Activated T-cell treated with anti-CD3 and anti-CD28 coated beads, Interleukin-2, amount 50 U/mL, for 48 hours (primary cell): ENCODE measurements around the gene DUSP7.

Experiments
- DNase-seq, 2 experiments: peaks; one replicate each; pipeline ENCODE4 v3.0.0-alpha.2; 2020

The DUSP7 gene

DNA sequence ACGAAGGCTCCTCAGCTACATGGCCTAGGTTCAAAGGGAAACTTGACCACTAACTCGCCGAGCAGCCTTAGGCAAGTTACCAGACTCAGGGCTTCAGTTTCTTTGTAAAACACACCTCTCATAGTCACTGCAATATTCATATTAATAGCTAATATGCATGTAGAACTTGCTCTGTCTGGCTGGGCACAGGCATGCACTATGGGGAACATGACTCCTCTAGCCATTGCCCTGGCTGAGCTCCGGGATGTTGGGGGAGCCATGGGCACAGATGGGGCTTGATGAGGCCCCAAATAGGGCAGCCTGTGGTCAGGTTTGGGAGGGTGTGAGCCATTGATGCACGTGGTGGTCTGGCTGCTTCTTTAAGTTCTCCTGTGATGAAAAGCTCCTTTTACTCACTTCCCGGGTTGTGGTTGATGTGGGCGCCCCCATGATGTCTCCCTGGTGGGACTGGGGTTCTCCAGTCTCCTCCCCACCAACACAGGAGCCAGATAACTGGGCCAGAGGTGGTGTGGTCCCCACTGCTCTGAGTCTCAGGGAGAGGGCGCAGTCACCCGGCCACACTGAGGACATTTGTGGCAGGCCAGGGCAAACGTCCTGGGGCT lies 29.4 kb upstream of the DUSP7 start:
- DNase-seq = peak; percentile 57 to 58

DNA sequence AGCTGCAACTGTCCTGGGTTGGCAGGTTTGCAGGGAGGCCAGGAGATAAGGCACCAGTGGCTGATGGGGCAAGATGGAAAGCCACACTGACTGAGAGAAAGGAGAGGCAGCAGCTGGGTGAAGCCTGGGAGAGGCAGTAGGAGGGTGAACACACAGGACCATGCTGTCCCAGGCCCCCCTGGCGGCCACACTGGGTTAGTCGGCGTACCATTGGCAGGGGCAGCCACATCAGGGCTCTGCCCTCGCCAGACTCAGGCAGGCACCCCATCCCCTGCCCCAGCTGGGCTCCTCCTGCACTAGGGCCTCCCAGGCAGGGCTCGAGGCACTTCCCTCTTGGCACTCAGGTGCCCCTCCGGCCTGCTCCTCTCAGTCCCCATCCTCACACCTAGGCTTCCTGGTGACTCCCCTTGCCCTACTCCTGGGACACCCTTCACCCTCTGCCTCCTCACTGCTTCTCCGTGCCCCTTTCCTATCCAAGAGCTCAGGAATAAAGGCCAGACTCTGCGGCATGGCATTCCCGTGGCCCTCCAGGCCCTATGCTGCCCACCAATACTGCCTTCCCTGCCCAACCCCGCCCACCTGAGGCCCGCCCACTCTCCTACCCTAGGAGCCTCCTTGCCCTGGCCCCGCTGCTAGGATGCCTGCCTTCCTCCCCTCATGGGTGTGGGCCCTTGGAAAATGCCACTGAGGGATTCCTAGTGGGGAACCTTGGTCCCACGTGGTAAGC lies 28.7 kb upstream of the DUSP7 start:
- no peak for DNase-seq

DNA sequence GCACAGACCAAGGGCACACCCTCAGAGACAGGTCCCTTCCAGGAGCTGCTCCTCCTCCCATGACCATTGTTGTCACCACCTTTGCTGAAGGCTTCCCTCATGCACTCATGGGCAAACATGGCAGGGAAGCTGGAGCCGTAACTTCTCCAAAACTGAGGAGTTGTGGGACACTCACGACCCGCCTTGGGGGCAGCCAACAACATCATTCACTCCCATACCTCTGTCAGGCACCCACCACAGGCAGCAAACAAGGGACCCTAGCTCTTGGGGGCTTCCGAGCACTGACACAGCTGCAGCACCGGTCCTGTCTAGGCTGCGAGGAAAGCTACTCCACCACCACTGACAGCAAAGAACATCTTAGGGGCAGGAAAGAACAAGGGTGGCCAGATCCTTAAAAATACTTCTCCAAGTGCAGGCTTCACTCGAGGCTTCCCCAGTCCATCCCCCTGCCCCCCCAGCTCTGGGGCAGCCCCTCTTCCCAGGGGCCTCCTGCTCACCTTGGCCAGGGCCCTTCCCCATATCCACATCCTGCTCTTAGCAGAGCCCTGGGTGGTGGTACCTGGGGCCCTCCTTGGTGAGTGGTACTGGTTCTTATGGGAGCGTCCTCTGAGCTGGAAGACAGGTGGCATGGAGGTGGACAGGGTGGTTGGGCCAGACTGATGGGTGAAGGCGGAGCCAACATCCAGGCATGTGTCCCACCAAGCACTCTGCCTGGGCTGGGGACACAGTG lies 28.0 kb upstream of the DUSP7 start:
- DNase-seq = no peak

DNA sequence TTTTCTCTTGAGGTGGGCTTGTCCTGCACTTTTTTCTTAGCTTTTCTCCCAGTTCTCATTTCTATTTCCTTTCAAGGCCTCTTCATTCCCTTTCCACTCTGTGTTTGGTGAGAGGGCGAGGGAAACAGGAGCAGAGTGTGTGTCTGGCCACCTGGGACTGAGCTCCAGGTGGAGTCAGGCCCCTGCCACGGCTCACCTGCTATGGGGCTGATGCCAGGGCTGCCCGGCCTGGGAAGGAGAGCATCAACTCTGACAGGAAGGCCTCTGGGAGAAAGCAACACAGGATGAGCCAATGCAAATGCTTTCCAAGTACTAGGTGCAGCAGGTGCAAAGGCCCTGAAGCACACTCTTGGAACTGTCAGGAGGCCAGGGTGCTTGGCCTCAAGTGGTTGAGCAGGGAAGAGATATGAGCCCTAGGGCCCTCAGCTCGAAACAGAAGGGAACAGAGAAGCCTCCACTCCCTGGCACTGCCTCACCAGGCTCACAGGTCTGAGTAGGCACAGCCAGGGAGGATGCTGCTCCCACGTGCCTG lies 27.3 kb upstream of the DUSP7 start:
- no peak for DNase-seq

DNA sequence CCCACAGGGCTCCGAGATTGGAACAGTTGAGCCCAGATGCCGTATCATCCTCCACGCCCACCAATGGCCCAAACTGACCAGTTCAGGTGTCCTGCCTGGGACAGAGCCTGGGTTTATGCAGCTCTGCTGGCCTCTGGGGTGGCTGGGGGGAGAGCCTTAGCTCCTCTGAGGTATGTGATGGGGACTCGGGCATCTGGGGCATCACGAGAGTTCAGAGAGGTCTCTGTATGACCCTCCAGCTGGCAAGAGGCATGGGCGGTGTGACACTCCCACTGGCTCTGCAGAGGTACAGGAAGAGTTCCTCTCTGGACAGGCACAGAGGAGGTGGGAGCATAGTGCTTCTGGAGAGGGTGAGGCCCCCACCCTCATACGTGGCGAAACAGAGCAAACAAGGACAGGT lies 26.6 kb upstream of the DUSP7 start:
- DNase-seq = no peak

DNA sequence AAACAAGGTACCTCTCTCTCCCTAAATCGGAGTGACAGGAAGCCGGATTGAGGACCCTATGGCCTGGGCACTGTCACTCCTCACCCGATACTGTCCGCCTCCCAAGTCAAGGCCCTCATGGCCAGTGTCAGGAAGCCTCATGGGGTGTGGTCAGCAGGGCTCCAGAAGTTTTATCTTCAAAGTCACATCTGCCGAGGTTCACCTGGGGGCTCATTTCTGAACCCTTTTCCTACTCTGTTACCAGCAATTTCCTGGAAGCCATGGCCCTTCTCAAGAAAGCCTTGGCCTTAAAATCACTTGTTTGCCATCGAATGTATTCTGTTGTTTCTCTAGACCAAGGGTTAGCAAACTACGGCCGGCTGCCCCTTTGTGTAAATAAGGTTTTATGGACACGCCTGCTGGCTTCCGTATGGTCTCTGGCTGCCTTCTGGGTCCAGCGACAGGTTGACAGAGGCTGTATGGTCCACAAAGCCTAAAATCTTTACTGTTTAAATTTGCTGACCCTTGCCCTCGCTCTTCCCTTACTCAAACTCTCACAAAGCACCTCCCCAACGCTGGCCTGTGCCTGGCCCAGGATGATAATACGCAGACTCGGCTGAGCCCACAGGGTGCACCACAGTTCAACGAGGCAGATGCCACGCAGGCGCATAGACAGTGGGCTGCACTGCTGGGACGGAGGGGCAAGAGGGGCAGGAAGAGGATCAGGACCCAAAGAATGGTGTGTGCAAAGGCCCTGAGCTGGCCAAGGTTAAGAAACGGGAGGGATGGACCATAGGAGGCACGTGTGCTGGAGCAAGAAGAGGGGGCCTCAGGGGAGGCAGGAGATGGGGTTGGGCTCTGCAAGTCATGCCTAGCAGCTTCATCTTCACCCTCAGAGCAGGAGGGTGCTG lies 24.7 kb upstream of the DUSP7 start:
- no peak for DNase-seq

DNA sequence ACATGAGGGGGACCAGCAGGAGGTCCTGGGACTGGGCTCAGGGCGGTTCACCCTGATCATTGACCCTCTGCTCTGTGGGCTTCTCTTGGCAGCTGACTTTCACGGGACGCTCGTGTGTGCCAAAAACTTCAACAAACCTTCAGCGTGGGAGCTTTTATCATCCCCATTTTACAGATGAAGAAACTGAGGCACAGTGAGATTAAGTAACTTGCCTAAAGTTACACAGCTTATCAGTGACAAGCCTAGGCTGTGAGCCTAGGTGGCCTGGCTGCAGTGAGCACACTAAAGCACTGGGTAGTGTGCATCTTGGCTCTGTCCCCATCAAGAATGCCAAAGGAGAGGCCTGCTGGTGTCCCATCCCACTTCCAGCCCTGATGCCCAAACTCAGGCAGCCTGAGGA lies 23.6 kb upstream of the DUSP7 start:
- no peak for DNase-seq

DNA sequence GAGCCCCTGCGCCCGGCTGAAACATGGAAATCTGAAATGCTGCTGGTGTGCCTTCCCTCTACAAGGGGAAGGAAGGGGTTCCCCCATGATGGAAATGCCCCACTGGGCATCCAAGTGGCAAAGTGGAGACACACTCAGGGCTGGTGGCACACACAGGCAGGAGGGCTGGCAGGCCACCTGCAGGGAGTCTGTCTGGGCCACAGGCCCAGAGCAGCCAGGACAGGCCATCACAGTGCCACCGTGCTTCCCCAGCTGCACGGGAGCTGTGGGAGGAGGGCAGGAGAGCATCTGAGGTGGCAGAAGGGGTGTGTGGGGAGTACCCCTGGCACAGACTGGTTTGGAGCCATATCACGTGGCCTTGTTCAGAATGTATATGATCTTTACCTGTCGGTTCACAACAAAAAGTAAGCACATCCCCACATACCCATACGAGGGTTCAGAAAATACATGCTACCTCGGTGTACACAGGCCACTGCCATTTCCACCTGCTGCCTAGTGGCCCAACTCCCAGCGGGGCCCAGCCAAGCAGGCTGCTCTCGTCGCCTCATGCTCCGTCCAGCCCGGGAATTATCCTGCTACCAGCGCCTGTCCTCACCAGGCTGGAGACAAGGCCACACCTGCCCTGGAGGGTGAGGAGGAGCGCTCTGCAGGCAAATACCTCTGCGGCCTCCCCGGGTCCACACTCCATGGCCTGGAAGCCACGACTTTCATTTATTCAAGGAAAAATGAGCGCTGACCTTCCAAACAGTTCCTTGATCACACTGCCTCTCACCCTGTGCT lies 22.6 kb upstream of the DUSP7 start:
- DNase-seq = no peak

DNA sequence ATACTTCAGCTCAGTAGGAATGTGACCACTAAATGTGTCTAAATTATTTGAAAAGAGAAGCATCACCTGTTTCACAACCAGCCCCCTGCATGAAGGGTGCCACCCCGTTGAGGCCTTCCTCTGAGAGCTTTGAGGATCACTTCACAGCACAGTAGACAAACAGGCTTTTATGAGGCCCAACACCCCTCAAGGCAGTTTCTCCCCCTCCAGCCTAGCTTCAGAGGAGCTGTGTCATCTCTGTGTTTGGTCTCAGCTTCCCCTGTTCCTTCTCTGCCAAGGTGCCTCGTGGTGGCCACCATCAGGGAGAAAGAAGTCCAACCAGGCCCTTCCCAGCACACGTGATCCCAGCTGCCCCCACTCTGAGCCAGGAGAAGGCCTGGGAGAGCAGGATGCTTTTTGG lies 21.6 kb upstream of the DUSP7 start:
- no peak for DNase-seq

DNA sequence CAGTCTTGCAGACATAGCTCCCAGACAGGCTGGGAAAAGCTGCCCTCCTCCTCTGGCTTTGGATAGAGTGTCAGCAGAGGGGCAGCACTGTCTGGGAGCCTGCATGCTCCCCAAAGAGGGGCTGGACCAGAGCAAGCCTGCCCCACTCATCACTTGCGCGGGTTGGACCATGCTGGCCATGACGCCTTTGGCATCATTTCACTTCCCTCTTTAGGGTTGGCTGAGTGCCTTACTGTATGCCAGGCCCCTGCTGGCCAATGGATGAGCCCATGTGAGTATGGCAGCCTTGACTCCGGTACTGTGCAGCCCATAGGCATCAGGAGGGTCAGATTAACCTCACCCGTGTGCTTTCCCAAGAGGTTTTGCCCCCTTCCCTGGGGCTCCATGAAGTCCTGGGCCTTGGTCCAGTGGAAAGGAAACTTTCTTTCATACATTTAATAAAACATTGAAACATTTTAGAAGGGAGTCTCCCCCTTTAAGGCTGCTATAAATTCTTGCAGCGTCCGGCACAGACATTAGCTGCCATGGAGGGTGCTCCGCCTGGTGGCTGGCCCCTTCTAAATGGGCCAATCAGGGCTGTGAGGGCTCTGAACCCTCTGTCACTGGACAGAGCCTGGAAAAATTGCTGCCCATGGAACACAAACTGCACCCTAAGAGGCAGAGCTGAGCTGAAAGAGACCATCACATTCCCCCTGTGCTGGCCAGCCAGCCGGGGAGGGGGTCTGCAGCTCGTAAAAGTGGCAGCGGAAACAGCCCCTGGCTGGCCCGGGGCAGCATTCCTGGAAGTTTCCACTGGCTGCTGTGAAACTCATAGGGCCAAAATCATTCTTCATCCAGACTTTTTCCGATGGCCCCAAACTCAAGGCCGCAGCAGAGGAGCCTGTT lies 20.8 kb upstream of the DUSP7 start:
- no peak for DNase-seq

DNA sequence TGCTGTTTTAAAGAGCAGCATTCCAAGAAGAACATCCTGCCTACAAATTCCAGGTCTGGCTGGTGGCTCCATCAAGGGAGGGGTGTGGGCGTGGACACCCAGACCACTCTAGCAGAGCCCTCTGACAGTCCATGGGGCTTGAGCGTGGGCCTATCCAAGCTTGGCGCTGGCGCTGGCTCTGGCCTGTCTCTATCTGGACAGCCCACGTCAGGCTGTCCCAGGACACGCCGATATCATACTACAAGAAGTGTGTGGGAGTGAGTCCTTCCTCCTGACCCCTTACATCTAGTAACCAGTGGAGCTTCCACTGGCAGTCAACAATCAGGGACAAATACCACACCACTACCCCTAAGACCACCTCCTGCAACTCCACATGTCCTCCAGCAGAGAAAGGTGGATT lies 17.1 kb upstream of the DUSP7 start:
- DNase-seq = no peak

DNA sequence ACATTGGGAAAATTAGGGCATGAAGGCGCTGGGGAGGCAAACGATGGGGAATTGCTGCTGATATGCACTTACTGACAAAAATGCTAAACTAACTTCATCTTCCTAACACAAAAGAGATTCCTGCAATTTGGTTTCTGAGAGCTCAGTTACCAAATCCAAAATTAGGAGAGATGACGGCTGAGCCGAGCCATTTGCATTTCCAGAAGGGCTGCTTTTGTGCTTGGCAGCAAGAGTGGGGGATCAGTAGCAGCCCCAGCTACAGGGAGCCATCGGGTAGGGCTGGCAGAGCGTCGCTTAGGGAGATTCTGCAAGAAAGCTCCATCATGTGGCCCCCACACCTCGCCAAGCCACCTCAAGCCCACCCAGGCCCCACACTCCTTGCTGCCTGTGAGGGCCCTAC lies 16.1 kb upstream of the DUSP7 start:
- no peak for DNase-seq

DNA sequence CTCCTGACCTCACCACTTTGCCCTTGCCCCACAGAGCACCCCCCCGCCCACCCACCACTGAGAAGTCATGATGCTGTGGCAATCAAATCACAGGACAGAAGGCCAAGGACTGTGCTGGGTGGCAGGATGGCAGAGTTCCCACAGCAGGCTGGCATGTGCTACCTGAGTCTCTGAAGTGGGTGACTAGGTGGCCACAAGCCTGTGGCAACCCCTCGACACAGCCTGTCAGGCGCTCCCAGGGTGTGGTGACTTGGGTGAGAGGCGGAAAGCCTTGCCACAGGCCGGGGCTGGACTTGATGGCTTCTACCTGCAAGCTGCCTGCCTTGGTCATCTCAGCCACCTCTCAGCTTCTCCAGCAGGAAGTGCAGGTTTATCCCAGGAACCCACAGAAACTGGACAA lies 15.6 kb upstream of the DUSP7 start:
- DNase-seq = no peak

DNA sequence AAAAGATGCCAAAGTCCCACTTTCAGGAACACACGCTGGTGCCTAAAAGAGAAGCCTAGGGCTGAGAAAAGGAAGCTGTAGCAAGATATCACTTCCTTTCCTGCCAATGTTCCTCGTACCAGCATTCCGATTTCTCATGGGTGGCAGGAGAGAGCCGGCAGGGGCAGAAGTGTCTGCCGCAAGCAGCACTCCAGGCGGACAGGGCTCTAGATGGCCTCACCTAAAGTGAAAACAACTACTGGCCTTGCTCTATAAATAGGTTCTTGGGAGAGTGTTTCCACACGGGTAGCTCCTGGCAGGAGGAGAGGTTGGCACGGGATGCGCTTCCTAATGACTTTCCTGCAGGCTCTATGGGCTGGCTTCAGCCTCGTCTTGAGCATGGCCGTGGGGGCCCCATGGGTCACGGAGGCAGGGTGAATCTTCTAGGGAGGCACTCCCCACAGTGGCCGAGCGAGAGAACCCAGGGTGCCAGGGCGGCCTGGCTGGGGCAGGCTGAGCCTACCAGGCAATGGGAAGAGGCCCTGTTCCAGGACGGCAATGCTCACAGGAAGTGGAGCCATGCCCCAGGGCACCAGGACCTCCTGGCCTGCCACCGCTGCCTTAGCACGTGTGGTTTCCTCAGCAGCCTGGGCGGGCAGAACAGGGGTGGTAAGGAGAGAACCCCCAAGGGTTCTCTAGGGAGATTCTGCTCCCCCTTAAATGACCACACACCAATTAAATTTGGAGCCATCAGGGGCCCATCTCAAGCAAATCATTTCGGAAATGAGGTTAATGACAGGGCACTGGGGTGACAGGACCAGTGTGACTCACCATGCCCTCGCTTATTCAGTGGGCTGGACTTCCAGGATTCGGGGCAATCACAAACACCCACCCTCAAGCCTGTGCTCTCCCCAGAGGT lies 14.6 kb upstream of the DUSP7 start:
- DNase-seq = no peak

DNA sequence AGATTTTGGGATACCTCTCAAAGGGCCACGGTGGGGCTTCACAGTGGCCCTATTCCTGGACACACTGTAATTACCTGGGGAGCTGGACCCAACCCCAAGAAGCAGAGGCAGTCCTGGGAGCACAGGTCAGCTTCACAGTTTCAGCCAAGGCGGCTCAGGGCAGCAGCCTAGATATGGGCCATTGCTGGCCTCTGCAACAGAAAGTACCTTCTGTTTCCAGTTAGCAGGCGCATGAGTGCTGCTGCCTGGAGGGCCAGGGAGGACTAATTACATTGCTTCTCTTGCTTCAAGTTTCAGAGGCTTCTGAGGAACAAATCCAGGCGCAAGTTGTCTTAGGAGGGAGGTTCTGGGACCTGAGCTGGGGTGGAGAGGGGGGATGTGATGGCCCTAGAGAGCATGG lies 13.5 kb upstream of the DUSP7 start:
- no peak for DNase-seq

DNA sequence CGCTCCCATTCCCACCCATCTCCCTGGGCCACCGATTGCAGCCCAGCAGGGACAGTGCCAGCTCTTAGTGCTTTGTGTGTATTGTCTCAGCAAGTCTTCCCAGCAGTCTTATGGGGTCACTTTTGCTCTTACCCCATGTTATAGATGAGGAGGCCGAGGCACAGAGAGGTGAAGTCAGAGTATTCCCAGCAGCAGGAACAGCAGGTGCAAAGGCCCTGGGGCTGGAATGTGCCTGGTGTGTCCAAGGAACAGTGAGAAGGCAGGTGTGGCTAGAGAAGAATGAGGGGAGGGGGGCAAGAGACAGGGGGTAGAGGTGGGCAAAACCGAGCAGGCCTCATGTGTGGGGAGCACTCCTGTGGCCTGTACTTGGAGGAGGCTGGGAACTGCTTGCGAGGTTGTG lies 12.8 kb upstream of the DUSP7 start:
- no peak for DNase-seq

DNA sequence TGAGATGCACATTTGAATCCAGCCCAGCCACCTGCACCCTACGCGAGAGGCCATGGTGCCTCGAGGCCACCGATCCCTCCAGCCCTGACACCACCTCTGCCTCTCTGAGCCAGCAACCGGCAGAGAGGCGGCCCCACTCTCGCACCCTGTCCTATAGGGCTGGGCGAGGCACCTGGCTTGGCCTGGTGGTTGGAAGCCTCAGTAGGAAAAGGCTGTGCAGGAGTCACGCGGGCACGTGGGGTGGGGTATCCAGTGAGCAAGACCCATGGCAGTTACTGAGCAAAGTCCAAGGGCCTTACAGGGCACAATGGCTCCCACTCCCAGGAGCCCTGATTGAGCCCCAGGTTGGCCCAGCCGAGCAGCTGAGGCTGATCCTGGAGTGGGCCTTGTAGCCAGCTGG lies 12.4 kb upstream of the DUSP7 start:
- no peak for DNase-seq

DNA sequence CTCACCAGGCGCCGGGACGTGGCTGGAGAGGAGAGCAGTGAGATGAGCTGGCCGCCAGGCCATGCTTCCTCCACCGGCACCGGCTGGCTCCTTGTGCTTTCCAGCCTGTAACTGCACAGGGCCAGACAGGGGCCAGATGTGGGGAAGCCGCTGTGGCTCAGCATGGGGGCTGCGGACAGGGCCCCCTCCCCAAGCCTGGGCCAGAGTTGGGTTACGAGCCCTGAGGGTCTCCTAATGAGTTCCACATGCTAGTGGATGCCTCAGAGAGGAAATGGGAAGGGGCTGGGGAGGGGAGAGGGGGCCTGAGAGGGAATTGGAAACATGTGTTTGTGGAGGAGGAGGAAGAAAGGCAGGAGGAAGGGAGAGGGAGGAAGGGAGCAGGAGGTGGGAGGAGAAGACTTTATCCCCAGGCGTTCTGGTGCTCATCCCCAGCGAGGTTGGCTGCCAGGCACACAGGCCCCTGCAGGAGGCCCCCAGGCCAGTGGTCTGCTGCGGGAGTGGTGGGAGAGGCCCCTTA lies 11.7 kb upstream of the DUSP7 start:
- no peak for DNase-seq

DNA sequence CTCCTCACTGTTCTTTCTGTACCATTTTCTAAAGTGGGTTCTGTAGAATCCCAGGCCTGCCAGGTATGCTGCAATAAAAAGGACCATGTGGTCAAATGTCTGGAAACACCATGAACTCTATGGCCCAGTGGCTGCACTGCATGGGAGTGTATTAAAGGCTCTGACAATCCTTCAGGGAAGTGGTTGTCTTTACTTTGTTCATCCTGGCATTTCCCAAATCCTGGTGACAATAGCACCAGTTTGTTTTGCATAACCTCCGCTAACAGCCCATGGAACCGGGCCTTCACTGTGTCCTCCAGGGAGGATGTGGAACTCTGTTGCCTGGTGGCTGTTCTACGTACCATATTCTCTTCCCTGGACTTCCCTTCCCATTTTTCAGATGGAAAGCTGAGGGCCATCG lies 11.2 kb upstream of the DUSP7 start:
- no peak for DNase-seq

DNA sequence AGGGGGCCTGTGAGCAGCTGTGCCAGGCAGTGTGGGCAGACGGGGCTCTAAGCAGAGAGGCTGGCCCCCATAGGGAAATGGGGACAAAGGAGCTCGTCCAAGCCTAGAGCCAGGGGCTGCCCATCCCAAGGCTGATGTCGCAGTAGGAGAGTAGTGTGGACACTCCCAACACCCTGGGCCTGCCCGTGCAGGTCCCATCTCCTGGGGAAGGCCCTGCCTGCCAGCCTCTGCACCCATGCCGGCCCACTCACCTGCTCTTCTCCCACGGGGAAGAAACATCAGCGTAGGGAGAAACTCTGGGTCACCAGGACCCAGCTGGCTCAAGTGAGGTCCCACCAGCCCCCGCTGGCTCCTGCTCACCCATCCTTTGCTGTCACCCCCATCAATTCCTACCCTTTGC lies 10.7 kb upstream of the DUSP7 start:
- no peak for DNase-seq
